ENCODE results near the gene ZBTB18. TPM values are rescaled to one million over a fixed set of nuclear protein-coding genes. Genes with fewer than 3 reads are reported as not detected.

Gene ZBTB18
- total and polyA plus RNA-seq, 7 donors, result 7.4 to 19.7 (median 15.3) TPM

DNA sequence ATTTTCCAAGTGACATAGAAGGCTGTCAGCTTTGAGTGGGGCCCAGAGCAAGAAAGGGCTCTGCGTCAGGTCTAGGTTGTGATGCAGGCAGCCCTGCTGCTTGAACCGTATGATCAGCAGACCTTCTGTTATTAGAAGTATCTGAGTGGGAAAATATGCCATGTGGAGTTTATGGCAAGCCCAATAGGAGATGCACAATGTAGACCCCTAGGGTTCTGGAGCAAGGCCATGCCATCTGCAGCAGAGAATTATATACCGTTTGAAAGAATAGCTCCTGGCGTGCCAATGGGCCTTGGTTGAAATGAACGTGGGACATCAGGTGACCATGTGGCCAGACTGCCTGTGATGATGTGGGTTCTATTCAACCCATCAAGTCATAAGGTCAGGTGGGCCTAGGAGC lies 44.1 kb upstream of the ZBTB18 start:
- no peaks in the 10 kb centered on the region for H3K27me3 ChIP-seq
- peaks cover 0 to 6% (median 1%) of the 10 kb centered on the region in 4 donors for H3K4me1 ChIP-seq
- no peaks in the 10 kb centered on the region for H3K36me3 ChIP-seq
- no peaks in the 10 kb centered on the region for H3K9me3 ChIP-seq
- no peak overlapping the region for H3K27ac ChIP-seq
- WGBS, 2 donors, result 92 to 93% methylated on average over 5 of the region's 5 CpGs
- no peak for DNase-seq
- no peak for TF ChIP-seq POLR2AphosphoS5 (IDR thresholded peaks at IDR 0.05)
- no peak for TF ChIP-seq POLR2A (IDR thresholded peaks at IDR 0.05)
- no peak for TF ChIP-seq EP300 (IDR thresholded peaks at IDR 0.05)
- no peak for TF ChIP-seq CTCF (IDR thresholded peaks at IDR 0.05)
- H3K4me3 ChIP-seq, result no peak overlapping the region
- intact Hi-C loops (cut with DNase I), result no loop called here

DNA sequence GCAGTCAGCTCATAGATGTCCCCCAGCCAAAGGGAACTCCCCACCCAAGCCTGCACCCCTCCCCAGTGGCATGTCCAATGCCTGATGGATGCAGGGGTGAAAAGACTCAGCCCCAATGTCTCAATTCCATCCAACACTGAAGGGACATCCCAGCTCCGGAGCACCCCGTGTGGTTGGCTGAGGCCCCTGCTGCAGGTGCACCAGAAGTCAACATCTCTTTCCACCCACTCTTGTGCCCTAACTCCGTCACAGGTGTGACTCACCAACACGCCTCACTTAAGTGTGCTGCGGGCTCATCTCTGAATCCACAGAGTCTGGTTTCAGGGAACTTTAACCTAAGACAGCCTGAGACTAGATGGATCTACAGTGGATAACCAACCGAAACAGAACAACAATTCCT lies 40.9 kb upstream of the ZBTB18 start:
- Histone ChIP-seq H3K27me3 (no peaks in the 10 kb centered on the region), H3K9me3 (no peaks in the 10 kb centered on the region), H3K4me1 (peaks cover 0 to 9% (median 2%) of the 10 kb centered on the region in 4 donors), H3K4me3 (no peak overlapping the region), H3K27ac (no peak overlapping the region), H3K36me3 (no peaks in the 10 kb centered on the region)
- no peak for DNase-seq
- 60 to 64% methylated on average over 6 of the region's 6 CpGs for WGBS, 2 donors
- intact Hi-C loops (cut with DNase I), result no loop called here
- no peak for TF ChIP-seq POLR2AphosphoS5 (IDR thresholded peaks at IDR 0.05)

GRCh38 chr1:244010703-244011123 lies 40.4 kb upstream of the ZBTB18 start:
- DNase-seq, result no peak
- intact Hi-C loops (cut with DNase I), result no loop called here
- Histone ChIP-seq H3K9me3 (no peaks in the 10 kb centered on the region), H3K27ac (no peak overlapping the region), H3K27me3 (no peaks in the 10 kb centered on the region), H3K4me3 (no peak overlapping the region), H3K36me3 (no peaks in the 10 kb centered on the region), H3K4me1 (peaks cover 0 to 9% (median 2%) of the 10 kb centered on the region in 4 donors)
- WGBS, 2 donors, result 35 to 43% methylated on average over 2 of the region's 2 CpGs
- no peak for TF ChIP-seq CTCF (IDR thresholded peaks at IDR 0.05)
- TF ChIP-seq EP300 (IDR thresholded peaks at IDR 0.05), result no peak
- TF ChIP-seq POLR2AphosphoS5 (IDR thresholded peaks at IDR 0.05), result no peak
- no peak for TF ChIP-seq POLR2A (IDR thresholded peaks at IDR 0.05)

- Histone ChIP-seq H3K27ac (no peak overlapping the region), H3K27me3 (no peaks in the 10 kb centered on the region), H3K4me1 (peaks cover 0 to 9% (median 2%) of the 10 kb centered on the region in 4 donors), H3K36me3 (no peaks in the 10 kb centered on the region), H3K9me3 (no peaks in the 10 kb centered on the region), H3K4me3 (no peak overlapping the region)
- intact Hi-C loops (cut with DNase I), result no loop called here
- TF ChIP-seq POLR2AphosphoS5 (IDR thresholded peaks at IDR 0.05) (no peak), EP300 (IDR thresholded peaks at IDR 0.05) (no peak)
- DNase-seq, result no peak
- WGBS, 2 donors, result 75 to 84% methylated on average over 2 of the region's 2 CpGs
These were observed 39.8 kb upstream of the ZBTB18 start for GRCh38 chr1:244011271-244011670.

DNA sequence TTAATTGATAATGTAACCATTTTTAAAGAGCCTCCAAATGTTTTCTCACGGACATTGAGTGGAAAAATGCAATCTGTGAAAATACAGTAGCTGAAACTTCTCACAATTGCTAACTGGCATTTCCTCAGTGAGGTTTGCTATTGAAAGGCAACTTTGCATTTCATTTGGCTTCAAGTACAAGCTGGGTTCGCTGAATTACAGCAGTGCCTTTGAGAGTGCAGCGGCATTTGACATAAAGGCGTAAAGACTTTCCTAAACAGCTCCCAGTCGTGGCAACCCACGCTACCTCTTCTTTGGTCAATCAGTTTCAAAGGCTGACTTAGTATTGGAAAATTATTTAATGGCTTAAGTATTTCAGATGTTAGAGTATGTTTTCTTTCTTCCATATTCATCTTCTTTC lies 39.3 kb upstream of the ZBTB18 start:
- H3K9me3 ChIP-seq, result no peaks in the 10 kb centered on the region
- 65 to 69% methylated on average over 6 of the region's 6 CpGs for WGBS, 2 donors
- H3K27me3 ChIP-seq, result no peaks in the 10 kb centered on the region
- intact Hi-C loops (cut with DNase I), result no loop called here
- H3K4me1 ChIP-seq, result peaks cover 0 to 9% (median 2%) of the 10 kb centered on the region in 4 donors
- no peak overlapping the region for H3K4me3 ChIP-seq
- no peak for DNase-seq
- no peaks in the 10 kb centered on the region for H3K36me3 ChIP-seq
- no peak for TF ChIP-seq CTCF (IDR thresholded peaks at IDR 0.05)
- no peak for TF ChIP-seq POLR2AphosphoS5 (IDR thresholded peaks at IDR 0.05)
- no peak for TF ChIP-seq POLR2A (IDR thresholded peaks at IDR 0.05)
- no peak for TF ChIP-seq EP300 (IDR thresholded peaks at IDR 0.05)
- no peak overlapping the region for H3K27ac ChIP-seq

DNA sequence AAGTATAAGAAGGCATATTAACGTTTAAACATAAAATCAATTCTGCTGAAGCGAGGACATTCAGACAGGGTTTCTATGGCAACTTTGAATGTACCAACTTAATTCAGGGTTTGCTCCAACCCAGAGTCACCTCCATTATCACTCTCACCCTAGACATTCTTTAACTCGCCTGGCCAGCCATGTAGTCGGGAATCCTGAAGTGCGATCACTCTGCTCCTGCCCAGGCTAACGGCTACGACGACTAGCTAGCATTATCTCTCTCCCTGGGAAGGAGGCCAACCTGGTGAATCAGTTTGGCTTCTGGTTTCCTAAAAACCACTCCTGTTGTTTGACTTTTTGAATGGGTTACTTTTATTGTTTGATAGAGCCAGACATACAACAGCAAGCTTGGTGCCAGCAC lies 38.9 kb upstream of the ZBTB18 start:
- Histone ChIP-seq H3K4me3 (peak overlapping the region in 2 of 4 donors; percentile 1 to 16), H3K27me3 (no peaks in the 10 kb centered on the region), H3K4me1 (peaks cover 0 to 9% (median 2%) of the 10 kb centered on the region in 4 donors), H3K9me3 (no peaks in the 10 kb centered on the region), H3K27ac (no peak overlapping the region), H3K36me3 (no peaks in the 10 kb centered on the region)
- intact Hi-C loops (cut with DNase I), result no loop called here
- no peak for DNase-seq
- TF ChIP-seq EP300 (IDR thresholded peaks at IDR 0.05) (no peak), CTCF (IDR thresholded peaks at IDR 0.05) (no peak), POLR2A (IDR thresholded peaks at IDR 0.05) (no peak), POLR2AphosphoS5 (IDR thresholded peaks at IDR 0.05) (no peak)
- 62 to 74% methylated on average over 8 of the region's 8 CpGs for WGBS, 2 donors

All from sigmoid colon (tissue), 7 donors.